NCI-H82 (cell line): Measurements from ENCODE around the gene CYB5R3.
"Not testable (repeated sequence)": the region's sequence is repeated elsewhere in the genome, so short reads cannot be mapped to it uniquely, and the experiment has no call there.

ENCODE experiments used
- DNase-seq: peaks from one replicate; lab custom pipeline; 2025; lab: John Stamatoyannopoulos, UW

The CYB5R3 gene

GRCh38 chr22:42623301-42623751 is 25.9 kb downstream of the CYB5R3 start:
- DNase-seq = no peak

GRCh38 chr22:42622061-42622710 is 27.0 kb downstream of the CYB5R3 start:
- no peak for DNase-seq

GRCh38 chr22:42621505-42622002 is 27.6 kb downstream of the CYB5R3 start:
- DNase-seq = peak; percentile 70

GRCh38 chr22:42620084-42620483 is 29.1 kb downstream of the CYB5R3 start:
- no peak for DNase-seq

GRCh38 chr22:42619261-42620063 is 29.7 kb downstream of the CYB5R3 start:
- DNase-seq = no peak

- DNase-seq = no peak
Observed at GRCh38 chr22:42617155-42617983, 31.8 kb downstream of the CYB5R3 start.

GRCh38 chr22:42615860-42616175 is 33.4 kb downstream of the CYB5R3 start:
- DNase-seq = not testable (repeated sequence)

- DNase-seq = peak; percentile 98
Observed at GRCh38 chr22:42615092-42615859, 33.9 kb downstream of the CYB5R3 start.

GRCh38 chr22:42614312-42615091 is 34.7 kb downstream of the CYB5R3 start, which contains the start of gene POLDIP3:
Gene POLDIP3 (minus strand): TSS chr22:42614883. CDS start chr22:42614857, 26 bp downstream.
- peak; percentile 98 for DNase-seq

GRCh38 chr22:42613872-42614301 is 35.3 kb downstream of the CYB5R3 start:
- peak; percentile 44 for DNase-seq

- DNase-seq = no peak
Observed at GRCh38 chr22:42612336-42612735, 36.9 kb downstream of the CYB5R3 start.

GRCh38 chr22:42611051-42611450 is 38.1 kb downstream of the CYB5R3 start:
- no peak for DNase-seq

GRCh38 chr22:42610186-42610585 is 39.0 kb downstream of the CYB5R3 start:
- no peak for DNase-seq

- DNase-seq = no peak
Observed at GRCh38 chr22:42608823-42609361, 40.3 kb downstream of the CYB5R3 start.

- no peak for DNase-seq
Observed at GRCh38 chr22:42608136-42608822, 40.9 kb downstream of the CYB5R3 start.

- DNase-seq = not testable (repeated sequence)
Observed at GRCh38 chr22:42607641-42608040, 41.6 kb downstream of the CYB5R3 start.

- no peak for DNase-seq
Observed at GRCh38 chr22:42604403-42604802, 44.8 kb downstream of the CYB5R3 start.

- DNase-seq = no peak
Observed at GRCh38 chr22:42603427-42603826, 45.8 kb downstream of the CYB5R3 start.

- DNase-seq = no peak
Observed at GRCh38 chr22:42602470-42602869, 46.7 kb downstream of the CYB5R3 start.
